ENCODE data around the gene MYMK.

DNA sequence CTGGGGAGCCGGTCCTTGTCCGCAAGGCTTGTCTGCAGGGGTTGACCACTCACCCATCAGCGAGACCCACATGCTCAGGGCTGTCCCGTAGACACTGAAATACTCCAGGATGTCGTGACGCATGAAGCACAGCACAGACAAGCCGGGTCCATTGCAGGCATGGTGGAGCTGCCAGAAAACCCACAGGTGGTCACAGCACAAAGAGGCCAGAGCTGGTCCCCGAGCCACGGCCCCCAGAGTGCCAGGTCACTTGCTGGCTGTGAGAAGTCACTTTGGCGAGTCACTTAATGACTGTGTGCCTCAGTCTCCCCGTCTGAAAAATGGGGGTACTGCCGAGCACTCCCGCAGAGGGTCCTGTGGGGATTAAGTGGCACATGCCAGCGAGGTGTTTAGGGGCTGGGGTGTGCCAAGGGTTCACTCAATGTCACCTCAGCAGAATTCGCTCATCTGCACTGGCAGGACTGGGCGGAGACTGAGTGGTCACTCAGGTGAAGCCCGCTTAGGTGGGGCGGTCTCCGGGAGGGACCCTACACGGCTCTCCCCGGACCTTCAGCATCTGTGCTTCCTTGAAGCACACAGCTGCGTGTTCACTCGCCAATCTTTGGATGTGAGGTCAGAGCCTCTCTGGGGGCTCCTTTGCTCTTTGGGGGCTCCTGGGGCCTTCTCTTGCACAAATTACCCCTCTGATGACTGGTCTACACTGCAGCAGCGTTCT lies 4.5 kb downstream of the MYMK start:
- no peak for TF ChIP-seq CTCF (IDR thresholded peaks at IDR 0.05)
- TF ChIP-seq POLR2A (IDR thresholded peaks at IDR 0.05), result no peak
